Dendritic cell treated with granulocyte-macrophage colony-stimulating factor and Interleukin-4, amounts not matched to agents 40 ng/mL and 50 ng/mL, for 4 days (primary cell): ENCODE measurements around the gene LRRC10B.
"Not testable (repeated sequence)": the region's sequence is repeated elsewhere in the genome, so short reads cannot be mapped to it uniquely, and the experiment has no call there.

Experiments
- H3K27ac Mint-ChIP-seq: one replicate; pipeline ENCODE4 v1.8.0; 2022; ENCODE audit warnings: mild to moderate bottlenecking, mixed read lengths
- H3K27me3 Mint-ChIP-seq: one replicate; pipeline ENCODE4 v1.8.0; 2022; ENCODE audit warnings: mild to moderate bottlenecking, mixed read lengths
- H3K36me3 Mint-ChIP-seq: one replicate; pipeline ENCODE4 v1.8.0; 2022; ENCODE audit warnings: low read depth, mixed read lengths
- H3K4me1 Mint-ChIP-seq: one replicate; pipeline ENCODE4 v1.8.0; 2022; ENCODE audit warnings: low read depth, mixed read lengths
- H3K4me3 Mint-ChIP-seq: one replicate; pipeline ENCODE4 v1.8.0; 2022; ENCODE audit warnings: mild to moderate bottlenecking, moderate library complexity, mixed read lengths
- H3K9me3 Mint-ChIP-seq: one replicate; pipeline ENCODE4 v1.8.0; 2022; ENCODE audit warnings: mixed read lengths
- intact Hi-C: fragments of 100-400 bp; cut with micrococcal nuclease; formaldehyde crosslinking; loops from one replicate; pipeline ENCODE4 v1.15.0; 2022

The LRRC10B gene

GRCh38 chr11:61479360-61480058 is 29.0 kb upstream of the LRRC10B start:
- H3K9me3 Mint-ChIP-seq, intact Hi-C loops, H3K4me3 Mint-ChIP-seq, H3K27ac Mint-ChIP-seq, H3K36me3 Mint-ChIP-seq: not testable (repeated sequence)
- peaks cover 25% of the 10 kb centered on the region for H3K27me3 Mint-ChIP-seq
- peaks cover 38% of the 10 kb centered on the region for H3K4me1 Mint-ChIP-seq

DNA sequence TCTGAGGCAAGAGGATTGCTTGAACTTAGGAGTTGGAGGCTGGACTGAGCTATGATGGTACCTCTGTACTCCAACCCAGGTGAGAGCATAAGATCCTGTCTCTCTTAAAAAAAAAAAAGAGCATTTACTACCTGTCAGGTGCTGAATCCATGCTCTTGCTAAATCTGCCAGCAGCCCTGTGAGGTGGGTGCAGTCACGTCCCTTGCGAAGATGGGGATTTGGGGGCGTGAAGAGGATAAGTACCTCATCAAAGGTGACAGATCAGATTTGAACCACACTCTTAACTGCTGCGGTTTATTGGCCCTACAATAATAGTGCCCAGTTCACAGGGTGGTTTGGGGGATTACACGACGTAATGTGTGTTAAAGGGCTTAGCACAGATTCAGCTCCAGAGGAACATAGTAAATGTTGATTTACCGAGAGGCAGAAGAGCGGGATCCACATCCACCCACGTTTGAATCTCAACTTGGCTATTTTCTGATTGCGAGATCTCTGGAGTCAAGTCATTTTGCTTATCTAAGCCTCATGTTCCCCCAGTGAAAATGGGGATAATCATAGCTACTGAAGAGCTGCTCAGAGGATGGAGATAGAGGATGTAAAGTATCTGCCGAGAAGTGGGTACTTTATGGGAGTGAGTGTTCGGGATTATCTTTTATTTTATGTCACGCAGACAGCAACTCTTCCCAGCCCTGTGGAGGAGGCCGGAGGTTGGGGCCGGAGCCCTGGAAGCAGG is 28.1 kb upstream of the LRRC10B start:
- intact Hi-C loops = no loop called here
- H3K27ac Mint-ChIP-seq = no peak overlapping the region
- no peak overlapping the region for H3K4me3 Mint-ChIP-seq
- peaks cover 25% of the 10 kb centered on the region for H3K27me3 Mint-ChIP-seq
- no peaks in the 10 kb centered on the region for H3K36me3 Mint-ChIP-seq
- H3K9me3 Mint-ChIP-seq = no peaks in the 10 kb centered on the region
- H3K4me1 Mint-ChIP-seq = peaks cover 31% of the 10 kb centered on the region

DNA sequence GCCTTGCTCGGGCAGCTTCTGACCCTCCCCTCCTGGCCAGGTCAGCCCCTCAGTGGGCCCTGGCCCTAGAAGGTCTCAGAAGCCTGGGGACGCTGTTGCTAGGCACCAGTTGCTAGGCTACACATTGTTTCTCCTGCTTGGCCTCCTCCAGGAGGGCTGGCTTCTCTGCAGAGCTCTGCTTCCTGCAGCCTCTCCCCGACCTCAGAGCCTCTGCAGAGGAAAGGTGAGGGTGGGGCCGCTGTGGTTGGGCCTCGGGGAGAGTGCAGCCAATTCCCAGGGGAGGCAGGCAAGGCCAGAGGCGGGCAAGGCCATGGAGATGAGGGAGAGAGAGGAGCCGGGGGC is 27.6 kb upstream of the LRRC10B start:
- H3K36me3 Mint-ChIP-seq = no peaks in the 10 kb centered on the region

GRCh38 chr11:61481806-61482205 is 26.7 kb upstream of the LRRC10B start:
- intact Hi-C loops = no loop called here
- Mint-ChIP-seq H3K4me3 (no peak overlapping the region), H3K27ac (no peak overlapping the region), H3K9me3 (no peaks in the 10 kb centered on the region), H3K27me3 (peaks cover 25% of the 10 kb centered on the region), H3K4me1 (peaks cover 22% of the 10 kb centered on the region), H3K36me3 (no peaks in the 10 kb centered on the region)

More for the DNA sequence above, 27.6 kb upstream of the LRRC10B start:
- H3K27me3 Mint-ChIP-seq = peaks cover 25% of the 10 kb centered on the region
- H3K9me3 Mint-ChIP-seq = no peaks in the 10 kb centered on the region
- H3K4me1 Mint-ChIP-seq = peaks cover 31% of the 10 kb centered on the region
- intact Hi-C loops = no loop called here
- H3K4me3 Mint-ChIP-seq = no peak overlapping the region
- H3K27ac Mint-ChIP-seq = no peak overlapping the region

DNA sequence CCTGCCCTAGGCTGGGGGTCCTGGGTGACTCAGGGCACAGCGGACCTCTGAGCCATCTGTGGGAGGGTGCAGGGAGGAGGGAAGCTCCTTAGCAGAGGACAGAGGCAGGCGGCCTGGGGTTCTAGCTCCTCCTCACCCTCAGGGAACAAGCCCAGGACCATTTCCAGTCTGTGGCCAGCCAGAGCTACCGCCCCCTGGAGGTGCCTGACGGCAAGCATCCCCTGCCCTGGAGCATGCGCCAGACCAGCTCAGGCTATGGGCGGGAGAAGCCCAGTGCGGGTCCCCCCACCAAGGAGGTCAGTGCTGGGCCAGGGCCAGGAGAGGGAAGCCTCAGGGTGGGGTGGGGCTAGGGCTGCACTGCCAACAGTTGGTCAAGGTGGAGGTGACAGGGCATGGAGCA is 26.0 kb upstream of the LRRC10B start:
- no peaks in the 10 kb centered on the region for H3K36me3 Mint-ChIP-seq
- H3K4me1 Mint-ChIP-seq = peaks cover 17% of the 10 kb centered on the region
- H3K9me3 Mint-ChIP-seq = no peaks in the 10 kb centered on the region
- H3K27ac Mint-ChIP-seq = no peak overlapping the region
- no peak overlapping the region for H3K4me3 Mint-ChIP-seq
- H3K27me3 Mint-ChIP-seq = peaks cover 25% of the 10 kb centered on the region
- intact Hi-C loops = no loop called here

- Mint-ChIP-seq H3K27ac (no peak overlapping the region), H3K36me3 (no peaks in the 10 kb centered on the region), H3K4me3 (no peak overlapping the region), H3K27me3 (peaks cover 10% of the 10 kb centered on the region), H3K9me3 (no peaks in the 10 kb centered on the region), H3K4me1 (peaks cover 6% of the 10 kb centered on the region)
- intact Hi-C loops = no loop called here
Measured at GRCh38 chr11:61484541-61484940, 24.0 kb upstream of the LRRC10B start.

GRCh38 chr11:61485080-61485479 is 23.5 kb upstream of the LRRC10B start:
- Mint-ChIP-seq H3K9me3 (no peaks in the 10 kb centered on the region), H3K4me3 (no peak overlapping the region), H3K27ac (no peak overlapping the region), H3K36me3 (no peaks in the 10 kb centered on the region), H3K4me1 (peaks cover 6% of the 10 kb centered on the region), H3K27me3 (peaks cover 7% of the 10 kb centered on the region)
- intact Hi-C loops = no loop called here

- H3K9me3 Mint-ChIP-seq = no peaks in the 10 kb centered on the region
- no peak overlapping the region for H3K27ac Mint-ChIP-seq
- H3K36me3 Mint-ChIP-seq = no peaks in the 10 kb centered on the region
- intact Hi-C loops = no loop called here
- peaks cover 6% of the 10 kb centered on the region for H3K27me3 Mint-ChIP-seq
- peaks cover 6% of the 10 kb centered on the region for H3K4me1 Mint-ChIP-seq
- no peak overlapping the region for H3K4me3 Mint-ChIP-seq
Measured at GRCh38 chr11:61486011-61486620, 22.4 kb upstream of the LRRC10B start.

- intact Hi-C loops = no loop called here
- Mint-ChIP-seq H3K27ac (no peak overlapping the region), H3K4me3 (no peak overlapping the region), H3K9me3 (no peaks in the 10 kb centered on the region), H3K4me1 (peaks cover 6% of the 10 kb centered on the region), H3K27me3 (peaks cover 6% of the 10 kb centered on the region), H3K36me3 (no peaks in the 10 kb centered on the region)
Measured at GRCh38 chr11:61486779-61487178, 21.8 kb upstream of the LRRC10B start.

DNA sequence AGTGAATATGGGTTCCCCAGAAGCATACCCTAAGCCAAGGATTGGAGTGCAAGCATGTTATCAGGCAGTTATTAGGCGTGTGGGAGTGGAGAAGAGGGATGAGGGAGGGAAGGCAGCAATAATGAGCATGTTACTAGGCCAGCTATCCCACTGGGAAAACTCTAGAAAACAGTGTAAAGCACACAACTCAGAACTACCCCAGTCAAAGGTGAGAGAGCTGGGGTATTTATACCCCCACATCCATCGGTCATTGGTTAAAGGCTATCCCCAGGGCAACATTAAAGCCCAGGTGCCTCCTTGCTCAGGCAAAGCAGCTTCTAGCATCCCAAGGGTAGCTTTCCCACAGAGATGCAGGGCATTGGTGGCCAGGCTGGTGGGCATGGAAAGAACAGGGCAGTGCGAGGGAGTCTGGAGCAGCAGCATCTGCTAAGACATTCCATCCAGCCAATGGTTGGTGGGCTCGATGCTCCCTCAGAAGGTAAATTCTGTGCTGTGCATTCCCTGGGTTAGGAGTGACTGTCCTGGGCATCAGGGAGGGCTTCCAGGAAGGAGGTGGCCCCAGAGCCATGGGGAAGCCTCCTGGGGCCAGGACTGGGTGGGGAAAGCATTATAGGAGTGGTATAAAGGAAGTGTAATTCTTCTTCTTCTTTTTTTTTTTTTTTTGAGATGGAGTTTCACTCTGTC is 21.1 kb upstream of the LRRC10B start:
- H3K9me3 Mint-ChIP-seq = no peaks in the 10 kb centered on the region
- peaks cover 6% of the 10 kb centered on the region for H3K4me1 Mint-ChIP-seq
- H3K36me3 Mint-ChIP-seq = no peaks in the 10 kb centered on the region
- no peak overlapping the region for H3K4me3 Mint-ChIP-seq
- peaks cover 3% of the 10 kb centered on the region for H3K27me3 Mint-ChIP-seq
- intact Hi-C loops = no loop called here
- no peak overlapping the region for H3K27ac Mint-ChIP-seq

DNA sequence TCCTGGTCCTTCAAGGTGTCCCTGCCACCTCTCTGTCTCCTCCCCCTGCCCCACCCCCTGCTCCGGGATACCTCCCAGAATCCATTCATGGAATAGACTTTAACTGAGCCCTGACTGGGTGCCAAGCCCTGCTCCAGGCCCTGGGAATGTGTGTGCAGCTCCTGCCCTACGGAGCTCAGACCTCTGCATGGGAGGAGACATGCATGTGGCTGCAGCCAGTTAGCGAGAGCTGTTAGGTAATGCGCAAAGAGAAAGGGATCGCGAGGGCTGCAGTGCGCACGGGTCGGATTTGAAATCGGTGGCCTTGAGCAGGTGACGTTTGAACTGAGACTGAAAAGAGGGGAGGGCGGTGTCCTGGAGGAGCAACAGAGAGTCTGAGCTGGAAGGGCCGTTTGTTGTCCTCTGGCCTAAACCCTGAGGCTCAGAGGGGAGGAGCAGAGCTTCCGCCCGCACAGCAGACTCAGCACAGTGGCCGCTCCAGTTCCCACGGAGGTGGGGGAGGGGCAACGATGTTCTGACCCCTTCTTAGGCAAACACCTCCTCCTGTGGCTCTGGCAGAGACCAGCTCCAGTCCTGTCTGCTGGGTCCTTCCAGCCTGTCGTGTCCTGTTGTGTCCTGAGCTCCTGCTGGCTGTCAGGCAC is 19.8 kb upstream of the LRRC10B start:
- intact Hi-C loops = no loop called here
- H3K9me3 Mint-ChIP-seq = no peaks in the 10 kb centered on the region
- H3K36me3 Mint-ChIP-seq = no peaks in the 10 kb centered on the region
- H3K4me1 Mint-ChIP-seq = peaks cover 6% of the 10 kb centered on the region
- peaks cover 3% of the 10 kb centered on the region for H3K27me3 Mint-ChIP-seq
- no peak overlapping the region for H3K4me3 Mint-ChIP-seq
- H3K27ac Mint-ChIP-seq = no peak overlapping the region

DNA sequence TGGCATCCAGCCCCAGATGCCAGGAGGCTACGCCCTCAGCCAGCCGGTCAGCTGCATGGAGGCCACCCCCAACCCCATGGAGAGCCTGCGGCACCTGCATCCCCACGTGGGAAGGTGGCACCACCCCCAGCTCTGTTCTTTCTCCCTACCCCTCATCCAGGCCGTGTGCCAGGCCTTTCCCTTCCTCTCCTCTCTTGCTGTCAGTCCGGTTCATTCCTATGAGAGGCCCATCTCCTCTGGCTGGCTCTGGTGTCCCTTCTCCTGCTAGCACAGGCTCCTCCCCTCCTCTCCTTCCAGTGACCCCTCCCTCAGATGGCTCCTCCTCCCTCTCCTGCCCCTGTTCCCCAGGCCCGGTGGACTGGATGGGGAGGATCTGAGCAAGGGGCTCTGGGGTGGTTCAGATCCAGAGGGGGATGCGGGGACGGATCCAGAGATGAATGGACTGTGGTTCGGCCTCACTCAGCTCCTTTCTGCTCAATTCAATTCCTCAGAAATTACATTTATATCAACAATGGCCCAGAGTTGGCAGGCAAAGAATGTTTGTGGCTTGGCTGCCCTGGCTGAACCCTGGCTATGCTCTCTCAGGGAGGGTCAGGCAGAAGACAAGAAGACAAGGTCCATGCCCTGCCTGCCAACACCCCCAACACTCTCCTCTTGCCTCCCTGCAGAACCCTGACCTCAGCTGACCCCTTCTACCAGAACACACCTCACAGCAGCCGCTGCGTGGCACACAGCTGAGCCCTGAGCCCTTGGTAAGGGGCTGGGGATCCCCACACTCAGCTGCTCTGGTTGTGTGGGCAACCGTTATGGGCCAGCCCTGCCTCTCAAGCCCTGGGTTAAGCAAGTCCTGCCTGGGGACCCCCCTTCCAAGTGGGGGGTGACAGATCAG is 18.5 kb upstream of the LRRC10B start:
- Mint-ChIP-seq H3K4me3 (no peak overlapping the region), H3K4me1 (no peaks in the 10 kb centered on the region), H3K9me3 (no peaks in the 10 kb centered on the region), H3K27me3 (peaks cover 3% of the 10 kb centered on the region), H3K27ac (no peak overlapping the region), H3K36me3 (no peaks in the 10 kb centered on the region)
- intact Hi-C loops = no loop called here

DNA sequence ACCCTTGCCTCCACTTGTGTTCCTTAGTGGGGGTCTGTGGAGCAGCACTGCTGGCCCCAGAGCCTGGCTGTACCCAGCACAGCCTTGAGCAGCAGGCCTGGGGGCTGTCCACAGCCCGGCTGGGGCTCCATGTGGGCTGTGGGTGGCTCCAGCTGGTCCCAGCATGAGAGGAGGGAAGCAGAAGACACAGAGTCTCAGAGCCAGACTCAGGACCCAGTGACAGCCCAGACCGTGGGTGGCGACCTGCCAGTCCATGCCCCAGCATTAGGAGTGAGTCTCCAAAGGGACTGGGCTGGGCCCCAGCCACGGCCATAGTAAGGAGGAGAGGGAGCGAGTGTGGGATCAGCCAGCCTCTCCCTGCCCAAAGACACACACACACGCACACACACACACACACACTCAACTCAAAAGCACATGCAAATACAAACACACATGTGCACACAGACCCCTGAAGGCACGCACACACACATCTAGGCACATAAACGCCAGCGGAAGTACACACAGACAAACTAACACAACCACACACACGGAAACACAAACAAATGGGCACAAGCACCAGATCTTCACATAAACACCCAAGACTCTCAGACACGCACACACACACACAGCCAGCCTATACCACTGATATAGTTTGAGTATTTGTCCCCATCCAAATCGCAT is 16.7 kb upstream of the LRRC10B start:
- H3K4me1 Mint-ChIP-seq = no peaks in the 10 kb centered on the region
- H3K27me3 Mint-ChIP-seq = peaks cover 3% of the 10 kb centered on the region
- H3K27ac Mint-ChIP-seq = no peak overlapping the region
- intact Hi-C loops = no loop called here
- H3K9me3 Mint-ChIP-seq = no peaks in the 10 kb centered on the region
- no peak overlapping the region for H3K4me3 Mint-ChIP-seq
- no peaks in the 10 kb centered on the region for H3K36me3 Mint-ChIP-seq
